Ovary (tissue), 9 donors: ENCODE results near the gene ANO8. TPM values are rescaled to one million over a fixed set of nuclear protein-coding genes. Genes with fewer than 3 reads are reported as not detected.
A peak's percentile ranks its signal among the peaks of the same experiment; 100 is the strongest.
"Not testable (repeated sequence)": the region's sequence is repeated elsewhere in the genome, so short reads cannot be mapped to it uniquely, and the experiment has no call there.

Experiments
- DNase-seq, 5 donors: peaks; one replicate each; pipeline ENCODE4 v3.0.0-alpha.2; 2019 to 2020
- H3K27ac ChIP-seq, 2 donors: fragments of 200-600 bp; one replicate each; pipeline versions ENCODE4 v1.5.1 to v1.8.0; 2019 to 2022
- H3K27me3 ChIP-seq: fragments of 200-600 bp; one replicate; pipeline ENCODE4 v1.8.0; 2022
- H3K36me3 ChIP-seq: fragments of 200-600 bp; sonication (generic); one replicate; pipeline ENCODE4 v1.5.1; 2019
- H3K4me1 ChIP-seq: one replicate; pipeline ENCODE4 v1.8.1; 2013; ENCODE audit warnings: mild to moderate bottlenecking, moderate library complexity; ENCODE audit not compliant: insufficient read depth
- H3K4me3 ChIP-seq: fragments of 200-600 bp; sonication (generic); one replicate; pipeline ENCODE4 v1.5.1; 2017
- H3K9me3 ChIP-seq, 2 donors: fragments of 200-600 bp in 1 of 2; sonication (generic) in 1 of 2; one replicate each; pipeline versions ENCODE4 v1.5.1 to v1.8.1; 2013 to 2019; ENCODE audit warnings: mild to moderate bottlenecking in 1 of 2, moderate library complexity in 1 of 2
- CTCF ChIP-seq, 3 donors: fragments of 450-650 bp in 2 of 3; fragments of 200-600 bp in 1 of 3; IDR thresholded peaks; one replicate each; pipeline versions ENCODE4 v1.5.1 to v1.8.0; 2016 to 2022; ENCODE audit warnings: antibody characterized with exemption in 3 of 3, mild to moderate bottlenecking in 1 of 3
- EP300 ChIP-seq: sonication (generic); formaldehyde crosslinking; IDR thresholded peaks from one replicate; pipeline ENCODE4 v1.6.1; 2017; ENCODE audit warnings: antibody characterized with exemption
- POLR2A ChIP-seq: fragments of 450-650 bp; IDR thresholded peaks from one replicate; pipeline ENCODE4 v1.6.1; 2017; ENCODE audit warnings: antibody characterized with exemption, mild to moderate bottlenecking, moderate library complexity
- WGBS, 3 donors: extraction: QIAGEN DNeasy Blood & Tissue Kit in 1 of 3; methylation state at CpG; one replicate each; pipeline versions ENCODE4 v1.1.5 to v1.1.7; 2013 to 2017; 5-methylcytosine and 5-hydroxymethylcytosine counted together
- intact Hi-C, 4 donors: fragments of 100-400 bp; cut with DNase I; formaldehyde crosslinking; loops; one replicate each; pipeline versions ENCODE4 v1.11.0 to v1.15.1; 2022 to 2023
- polyA plus RNA-seq, 2 donors: library from polyadenylated mRNA; stranded (reverse); fragments of 200-250 nt in 1 of 2; fragments of 350-450 nt in 1 of 2; fragmentation: Illumina TruSeq in 1 of 2; extraction: RNeasy Lipid Tissue Mini Kit (QIAGEN cat#74804) in 1 of 2; gene quantifications; one replicate each; pipeline ENCODE4 v1.2.3, GENCODE V29; 2013 to 2014
- total RNA-seq, 7 donors: library from RNA; depleted of rRNA in 2 of 7; stranded (reverse); fragments of >200 nt in 2 of 7; fragmentation: NEBNext Ultra II Directional in 3 of 7; extraction: Animal tissue kit (Norgen Biotek cat#: 25700) in 3 of 7; gene quantifications; one replicate each; pipeline versions ENCODE4 v1.1.0 to v1.2.4, GENCODE V29; 2016 to 2023
- donor health status: DM: no; HTN: no; CAD: no; lungs with moderate emphysema.
- donor health status: DM: no; HTN: no; CAD: no.
- donor health status: Bipolar disorder and iron deficiency.
- donor health status: DM: yes; HTN: yes; CAD: no.
- donor health status: DM: no; HTN: no; CAD: no.
- donor health status: DM: yes; HTN: yes; CAD: no.

The ANO8 gene
- total and polyA plus RNA-seq, 9 donors, result 2.0 to 8.9 (median 3.7) TPM

- TF ChIP-seq POLR2A (no peak), CTCF (IDR thresholded peaks at IDR 0.05) (no peak), EP300 (no peak)
- Histone ChIP-seq H3K4me3 (no peak within 1 kb of the TSS), H3K36me3 (no peaks in the 10 kb centered on the region), H3K4me1 (peaks cover 6% of the 10 kb centered on the region), H3K9me3 (no peaks in the 10 kb centered on the region), H3K27me3 (no peaks in the 10 kb centered on the region), H3K27ac (peak within 1 kb of the TSS in 1 of 2 donors; percentile 19)
- peak in 2 of 5 donors; percentile 46 to 52 for DNase-seq
- 4 to 12% (median 5%) methylated on average over 44 to 75 of the region's 75 CpGs for WGBS, 3 donors
- intact Hi-C loops, result loop anchor here (2.0 to 10.0 kb wide), 7 partner anchors 74 to 507 kb away; partner anchors contain the start of genes HAUS8 (in 2 of the 4) and MYO9B (in 2 of the 4)
These were observed 53.0 kb downstream of the ANO8 start, which contains the start of gene ANKLE1 for GRCh38 chr19:17281391-17282304. ANKLE1 (plus strand) TSS chr19:17281901; CDS start chr19:17281921, 20 bp downstream.

GRCh38 chr19:17279436-17279835 is 55.2 kb downstream of the ANO8 start:
- 62 to 63% (median 63%) methylated on average over 3 of the region's 3 CpGs for WGBS, 3 donors
- Histone ChIP-seq H3K27ac (no peak overlapping the region), H3K9me3 (no peaks in the 10 kb centered on the region), H3K27me3 (no peaks in the 10 kb centered on the region), H3K4me1 (peaks cover 6% of the 10 kb centered on the region), H3K4me3 (no peak overlapping the region), H3K36me3 (no peaks in the 10 kb centered on the region)
- DNase-seq, result no peak
- TF ChIP-seq EP300 (no peak), POLR2A (no peak), CTCF (IDR thresholded peaks at IDR 0.05) (no peak)
- intact Hi-C loops, result loop anchor here in 1 of 4 donors (10.0 kb wide), 2 partner anchors 75 to 455 kb away; partner anchors contain the start of gene SIN3B

GRCh38 chr19:17275441-17276175 is 59.0 kb downstream of the ANO8 start:
- WGBS, 3 donors, result 86 to 90% (median 87%) methylated on average over 19 of the region's 19 CpGs
- DNase-seq, result no peak
- intact Hi-C loops, result loop anchor here in 1 of 4 donors (10.0 kb wide), 2 partner anchors 71 to 451 kb away; partner anchors contain the start of gene SIN3B
- Histone ChIP-seq H3K36me3 (no peaks in the 10 kb centered on the region), H3K4me1 (no peaks in the 10 kb centered on the region), H3K27ac (no peak overlapping the region), H3K27me3 (no peaks in the 10 kb centered on the region), H3K9me3 (no peaks in the 10 kb centered on the region), H3K4me3 (no peak overlapping the region)
- no peak for TF ChIP-seq CTCF (IDR thresholded peaks at IDR 0.05)
- TF ChIP-seq POLR2A, result no peak

- not testable (repeated sequence) for H3K4me1 ChIP-seq, H3K9me3 ChIP-seq, H3K27me3 ChIP-seq, H3K36me3 ChIP-seq, H3K4me3 ChIP-seq, DNase-seq, H3K27ac ChIP-seq
- WGBS, 3 donors, result 98 to 99% (median 98%) methylated on average over 3 of the region's 3 CpGs
- intact Hi-C loops, result loop anchor here in 1 of 4 donors (10.0 kb wide), 2 partner anchors 70 to 450 kb away; partner anchors contain the start of gene SIN3B
These were observed 59.8 kb downstream of the ANO8 start for GRCh38 chr19:17274892-17275291.

Other genes starting within 250 kb of the ANO8 start
- gene USE1, start 119.5 kb downstream of the ANO8 start, total RNA-seq, result 10 to 100 TPM; 23.8 to 42.1 (median 30.9) TPM
- 10 to 100 TPM; 15.8 to 50.3 TPM for gene USE1, start 119.5 kb downstream of the ANO8 start, polyA plus RNA-seq
- 10 to 100 TPM in 6 of 7 donors, 1 to 10 TPM in 1; 6.4 to 39.8 (median 20.3) TPM for gene OCEL1, start 108.6 kb downstream of the ANO8 start, total RNA-seq
- gene OCEL1, start 108.6 kb downstream of the ANO8 start, polyA plus RNA-seq, result 10 to 100 TPM; 16.7 to 18.6 TPM
- 10 to 100 TPM; 21.5 to 46.4 (median 28.4) TPM for gene NR2F6, start 88.9 kb downstream of the ANO8 start, total RNA-seq
- gene NR2F6, start 88.9 kb downstream of the ANO8 start, polyA plus RNA-seq, result 10 to 100 TPM in 1 of 2 donors, 1 to 10 TPM in 1; 3.7 to 10.5 TPM
- 1 to 10 TPM; 1.5 to 7.0 (median 2.0) TPM for gene USHBP1, start 70.1 kb downstream of the ANO8 start, total RNA-seq
- gene USHBP1, start 70.1 kb downstream of the ANO8 start, polyA plus RNA-seq, result 1 to 10 TPM; 1.1 to 8.9 TPM
- 10 to 100 TPM; 37.4 to 74.8 (median 57.8) TPM for gene BABAM1, start 67.4 kb downstream of the ANO8 start, total RNA-seq
- 10 to 100 TPM; 62.6 to 99.1 TPM for gene BABAM1, start 67.4 kb downstream of the ANO8 start, polyA plus RNA-seq
- 1 to 10 TPM in 4 of 7 donors, under 1 TPM in 3; 0.23 to 1.6 (median 1.4) TPM for gene ANKLE1, start 53.0 kb downstream of the ANO8 start, total RNA-seq
- under 1 TPM; 0.12 to 0.65 TPM for gene ANKLE1, start 53.0 kb downstream of the ANO8 start, polyA plus RNA-seq
- gene ABHD8, start 31.4 kb downstream of the ANO8 start, total RNA-seq, result 10 to 100 TPM; 12.4 to 25.1 (median 19.1) TPM
- 10 to 100 TPM in 1 of 2 donors, under 1 TPM in 1; 0.55 to 15.3 TPM for gene ABHD8, start 31.4 kb downstream of the ANO8 start, polyA plus RNA-seq
- gene MRPL34, start 29.0 kb downstream of the ANO8 start, total RNA-seq, result 10 to 100 TPM; 39.5 to 93.4 (median 53.4) TPM
- 10 to 100 TPM; 62.7 to 93.0 TPM for gene MRPL34, start 29.0 kb downstream of the ANO8 start, polyA plus RNA-seq
- gene DDA1, start 25.3 kb downstream of the ANO8 start, total RNA-seq, result 10 to 100 TPM in 6 of 7 donors, 1 to 10 TPM in 1; 6.3 to 29.3 (median 18.6) TPM
- gene DDA1, start 25.3 kb downstream of the ANO8 start, polyA plus RNA-seq, result 10 to 100 TPM; 29.1 to 32.6 TPM
- 10 to 100 TPM; 11.4 to 22.9 (median 18.2) TPM for gene GTPBP3, start 2.7 kb upstream of the ANO8 start, total RNA-seq
- 10 to 100 TPM in 1 of 2 donors, 1 to 10 TPM in 1; 4.5 to 11.6 TPM for gene GTPBP3, start 2.7 kb upstream of the ANO8 start, polyA plus RNA-seq
- gene PLVAP, start 42.5 kb upstream of the ANO8 start, total RNA-seq, result 10 to 100 TPM in 2 of 7 donors, 1 to 10 TPM in 5; 2.0 to 22.7 (median 8.3) TPM
- gene PLVAP, start 42.5 kb upstream of the ANO8 start, polyA plus RNA-seq, result 10 to 100 TPM in 1 of 2 donors, 1 to 10 TPM in 1; 2.7 to 15.0 TPM
- gene CCDC194, start 59.3 kb upstream of the ANO8 start, total RNA-seq, result 10 to 100 TPM in 1 of 7 donors, 1 to 10 TPM in 5, under 1 TPM in 1; 0.69 to 13.6 (median 6.1) TPM
- gene CCDC194, start 59.3 kb upstream of the ANO8 start, polyA plus RNA-seq, result 1 to 10 TPM; 1.2 to 1.8 TPM
- gene BST2, start 70.8 kb upstream of the ANO8 start, total RNA-seq, result 100 to 1,000 TPM; 400 to 715 (median 557) TPM
- gene BST2, start 70.8 kb upstream of the ANO8 start, polyA plus RNA-seq, result 100 to 1,000 TPM; 207 to 760 TPM
- gene MVB12A, start 85.2 kb upstream of the ANO8 start, total RNA-seq, result 10 to 100 TPM; 54.4 to 90.4 (median 81.4) TPM
- 10 to 100 TPM in 1 of 2 donors, 1 to 10 TPM in 1; 7.6 to 77.8 TPM for gene MVB12A, start 85.2 kb upstream of the ANO8 start, polyA plus RNA-seq
- 10 to 100 TPM in 2 of 7 donors, 1 to 10 TPM in 5; 1.4 to 14.1 (median 7.5) TPM for gene TMEM221, start 113.8 kb upstream of the ANO8 start, total RNA-seq
- 1 to 10 TPM; 2.5 to 3.2 TPM for gene TMEM221, start 113.8 kb upstream of the ANO8 start, polyA plus RNA-seq
- not detected for gene NXNL1, start 126.1 kb upstream of the ANO8 start, total RNA-seq
- gene NXNL1, start 126.1 kb upstream of the ANO8 start, polyA plus RNA-seq, result under 1 TPM in 1 of 2 donors, not detected in 1; 0.11 TPM
- 10 to 100 TPM; 27.3 to 43.1 (median 37.8) TPM for gene SLC27A1, start 135.7 kb upstream of the ANO8 start, total RNA-seq
- 10 to 100 TPM in 1 of 2 donors, 1 to 10 TPM in 1; 4.6 to 42.3 TPM for gene SLC27A1, start 135.7 kb upstream of the ANO8 start, polyA plus RNA-seq
- 10 to 100 TPM; 43.9 to 93.0 (median 73.9) TPM for gene PGLS, start 176.8 kb upstream of the ANO8 start, total RNA-seq
- gene PGLS, start 176.8 kb upstream of the ANO8 start, polyA plus RNA-seq, result 10 to 100 TPM; 11.0 to 72.3 TPM
- 10 to 100 TPM; 30.4 to 75.2 (median 45.2) TPM for gene COLGALT1, start 220.8 kb upstream of the ANO8 start, total RNA-seq
- 10 to 100 TPM; 31.4 to 72.6 TPM for gene COLGALT1, start 220.8 kb upstream of the ANO8 start, polyA plus RNA-seq